ENCODE data around the gene PRKCA.

The PRKCA gene

GRCh38 chr17:66752411-66752810 lies 450.0 kb downstream of the PRKCA start:
- no peak for DNase-seq
- TF ChIP-seq GATA1 (IDR thresholded peaks at IDR 0.05; ENCODE audit: low read depth, low read length) = no peak
- no peak for TF ChIP-seq POLR2A (IDR thresholded peaks at IDR 0.05; ENCODE audit: low read length)

- TF ChIP-seq POLR2A (IDR thresholded peaks at IDR 0.05; ENCODE audit: low read length) (no peak), GATA1 (IDR thresholded peaks at IDR 0.05; ENCODE audit: low read depth, low read length) (no peak)
- no peak for DNase-seq
Measured at GRCh38 chr17:66753126-66753920, 450.9 kb downstream of the PRKCA start.

DNA sequence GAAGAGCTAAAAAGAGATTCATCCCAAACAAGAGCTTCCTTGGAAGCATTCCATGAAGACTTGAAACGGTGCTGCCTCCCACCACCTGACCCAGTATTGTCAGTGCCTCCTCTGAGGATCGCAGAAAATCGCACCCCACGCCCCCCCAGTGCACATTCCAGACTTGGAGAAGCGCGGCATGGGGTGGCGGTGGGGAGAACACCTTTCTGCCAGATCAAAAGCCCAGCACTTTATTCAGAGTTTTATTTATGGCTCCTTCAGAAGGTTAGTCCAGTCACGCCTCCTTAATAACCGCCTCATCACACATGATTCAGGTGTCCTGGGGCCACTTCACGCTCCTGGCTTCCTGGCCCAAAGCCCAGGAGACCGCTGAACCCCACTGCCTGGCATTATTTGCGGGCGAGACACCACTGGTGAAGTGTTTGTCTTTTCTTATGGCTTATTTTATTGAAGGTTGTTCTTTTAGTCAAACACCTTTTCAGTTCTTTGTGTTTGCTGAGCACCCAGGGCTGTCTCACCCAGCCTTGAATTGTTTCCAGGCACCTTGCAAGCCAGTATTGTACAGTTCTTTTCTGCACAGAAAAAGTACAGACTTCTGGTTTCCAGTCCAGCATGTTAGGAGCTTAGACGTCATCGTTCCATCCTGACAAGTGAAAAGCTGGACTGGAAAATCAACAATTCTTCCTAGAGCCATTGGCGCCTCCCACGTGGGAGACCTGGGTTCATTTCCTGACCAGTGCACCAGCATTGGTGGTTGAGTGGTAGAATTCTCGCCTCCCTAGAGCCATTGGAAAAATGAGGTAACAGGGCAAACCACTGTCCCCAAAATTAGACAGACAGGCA lies 452.9 kb downstream of the PRKCA start:
- DNase-seq = no peak
- no peak for TF ChIP-seq POLR2A (IDR thresholded peaks at IDR 0.05; ENCODE audit: low read length)
- no peak for TF ChIP-seq GATA1 (IDR thresholded peaks at IDR 0.05; ENCODE audit: low read depth, low read length)

GRCh38 chr17:66755944-66756290 lies 453.5 kb downstream of the PRKCA start:
- TF ChIP-seq GATA1 (IDR thresholded peaks at IDR 0.05; ENCODE audit: low read depth, low read length) (no peak), POLR2A (IDR thresholded peaks at IDR 0.05; ENCODE audit: low read length) (no peak)
- no peak for DNase-seq

DNA sequence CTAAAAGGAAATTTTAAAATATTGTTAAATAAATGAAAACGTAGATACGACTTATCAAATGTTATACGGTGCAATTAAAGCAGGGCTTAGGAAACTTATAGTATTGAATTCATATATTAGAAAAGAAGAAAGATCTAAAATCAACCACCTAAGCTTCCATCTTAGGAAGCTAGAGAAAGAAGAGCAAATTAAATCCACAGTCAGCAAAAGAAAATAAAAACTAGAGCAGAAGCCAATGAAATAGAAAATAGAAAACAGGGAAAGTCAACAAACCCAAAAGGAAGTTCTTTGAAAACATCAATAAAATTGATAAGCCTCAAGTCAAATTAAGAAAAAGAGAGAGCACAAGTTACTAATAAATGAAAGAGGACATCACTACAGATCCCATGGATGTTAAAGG lies 457.9 kb downstream of the PRKCA start:
- no peak for TF ChIP-seq GATA1 (IDR thresholded peaks at IDR 0.05; ENCODE audit: low read depth, low read length)
- no peak for TF ChIP-seq POLR2A (IDR thresholded peaks at IDR 0.05; ENCODE audit: low read length)
- DNase-seq = no peak

DNA sequence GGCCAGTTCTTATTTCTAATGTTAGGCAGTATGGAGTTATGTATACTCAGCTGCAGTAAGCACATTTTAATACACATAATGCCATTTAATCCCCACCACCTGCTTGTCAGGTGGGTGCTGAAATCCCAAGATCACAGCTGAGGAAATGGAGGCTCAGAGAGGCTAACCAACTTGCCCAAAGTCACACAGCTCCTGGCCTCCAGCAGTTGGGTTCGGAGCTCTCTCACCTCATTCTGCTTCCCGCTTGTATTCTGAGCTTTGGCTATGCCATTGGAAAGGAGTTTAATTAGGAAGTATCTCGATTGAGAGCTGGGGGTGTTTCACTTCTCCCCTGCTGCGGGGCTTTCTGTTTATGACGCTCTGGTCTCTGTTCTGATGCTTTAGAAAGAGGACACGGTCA lies 459.9 kb downstream of the PRKCA start:
- DNase-seq = no peak
- TF ChIP-seq GATA1 (IDR thresholded peaks at IDR 0.05; ENCODE audit: low read depth, low read length) (no peak), POLR2A (IDR thresholded peaks at IDR 0.05; ENCODE audit: low read length) (no peak)

GRCh38 chr17:66763056-66763455 lies 460.6 kb downstream of the PRKCA start:
- TF ChIP-seq POLR2A (IDR thresholded peaks at IDR 0.05; ENCODE audit: low read length) (no peak), GATA1 (IDR thresholded peaks at IDR 0.05; ENCODE audit: low read depth, low read length) (no peak)
- DNase-seq = no peak

DNA sequence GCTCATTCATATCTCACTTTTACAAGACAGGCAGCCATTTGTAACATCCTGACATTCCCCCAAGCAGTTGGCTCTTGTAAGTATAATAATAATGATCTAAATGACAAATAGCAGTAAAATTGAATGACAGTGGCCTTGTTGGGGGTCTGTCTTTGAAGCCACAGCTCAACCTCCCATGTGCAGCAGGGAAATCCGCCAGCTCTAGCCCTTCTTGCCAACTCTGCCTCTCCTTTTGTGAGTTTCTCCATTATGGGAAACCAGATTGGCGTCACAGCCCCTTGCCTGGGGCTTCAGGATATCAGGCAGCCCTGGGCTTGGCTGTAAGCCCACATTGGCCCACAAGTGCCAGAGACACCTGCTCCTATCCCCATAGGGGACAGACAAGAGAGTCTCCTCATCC lies 462.1 kb downstream of the PRKCA start:
- no peak for DNase-seq
- no peak for TF ChIP-seq GATA1 (IDR thresholded peaks at IDR 0.05; ENCODE audit: low read depth, low read length)
- no peak for TF ChIP-seq POLR2A (IDR thresholded peaks at IDR 0.05; ENCODE audit: low read length)

GRCh38 chr17:66767154-66767933 lies 464.9 kb downstream of the PRKCA start:
- no peak for DNase-seq
- TF ChIP-seq POLR2A (IDR thresholded peaks at IDR 0.05; ENCODE audit: low read length) (no peak), GATA1 (IDR thresholded peaks at IDR 0.05; ENCODE audit: low read depth, low read length) (no peak)

DNA sequence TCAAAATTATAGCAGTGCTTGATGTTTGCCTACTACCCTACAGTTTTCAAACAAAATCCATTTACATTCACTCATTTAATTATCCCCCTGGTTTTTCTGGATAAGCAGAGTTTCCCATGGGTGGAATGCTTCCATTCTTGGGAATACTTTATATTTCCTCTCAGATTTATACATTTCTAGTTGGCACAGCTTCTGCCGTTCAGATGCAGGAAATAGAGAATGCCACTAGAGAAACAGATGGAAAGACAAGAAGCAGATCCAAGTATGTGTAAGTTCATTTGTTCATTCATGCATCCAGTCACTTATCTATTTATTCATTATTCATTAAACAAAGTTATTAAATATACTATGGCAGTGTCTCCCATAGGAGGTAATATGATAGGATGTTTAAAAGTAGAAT lies 467.5 kb downstream of the PRKCA start:
- DNase-seq = no peak
- TF ChIP-seq POLR2A (IDR thresholded peaks at IDR 0.05; ENCODE audit: low read length) = no peak
- no peak for TF ChIP-seq GATA1 (IDR thresholded peaks at IDR 0.05; ENCODE audit: low read depth, low read length)

- DNase-seq = no peak
- TF ChIP-seq POLR2A (IDR thresholded peaks at IDR 0.05; ENCODE audit: low read length) = no peak
- no peak for TF ChIP-seq GATA1 (IDR thresholded peaks at IDR 0.05; ENCODE audit: low read depth, low read length)
Measured at GRCh38 chr17:66772148-66772812, 469.9 kb downstream of the PRKCA start.

DNA sequence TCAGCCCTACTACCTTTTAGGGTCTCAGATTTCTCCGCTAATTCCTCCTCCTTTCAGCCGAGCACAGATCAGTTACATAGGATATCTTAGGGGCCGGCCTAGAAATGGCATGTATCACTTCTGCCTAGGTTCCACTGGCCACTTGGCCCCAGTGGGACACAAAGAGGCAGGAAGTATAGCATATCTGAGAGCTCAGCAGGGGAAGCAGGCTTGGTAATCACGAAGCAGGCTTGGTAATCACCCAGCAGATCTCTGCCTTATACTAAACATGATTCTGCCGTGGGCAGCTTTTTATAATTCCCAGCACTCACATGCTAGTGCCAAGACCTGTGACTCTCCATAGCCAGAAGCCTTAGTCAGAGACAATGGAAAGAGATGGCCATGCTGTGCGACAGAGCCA lies 472.9 kb downstream of the PRKCA start:
- TF ChIP-seq GATA1 (IDR thresholded peaks at IDR 0.05; ENCODE audit: low read depth, low read length) = no peak
- TF ChIP-seq POLR2A (IDR thresholded peaks at IDR 0.05; ENCODE audit: low read length) = no peak
- no peak for DNase-seq

DNA sequence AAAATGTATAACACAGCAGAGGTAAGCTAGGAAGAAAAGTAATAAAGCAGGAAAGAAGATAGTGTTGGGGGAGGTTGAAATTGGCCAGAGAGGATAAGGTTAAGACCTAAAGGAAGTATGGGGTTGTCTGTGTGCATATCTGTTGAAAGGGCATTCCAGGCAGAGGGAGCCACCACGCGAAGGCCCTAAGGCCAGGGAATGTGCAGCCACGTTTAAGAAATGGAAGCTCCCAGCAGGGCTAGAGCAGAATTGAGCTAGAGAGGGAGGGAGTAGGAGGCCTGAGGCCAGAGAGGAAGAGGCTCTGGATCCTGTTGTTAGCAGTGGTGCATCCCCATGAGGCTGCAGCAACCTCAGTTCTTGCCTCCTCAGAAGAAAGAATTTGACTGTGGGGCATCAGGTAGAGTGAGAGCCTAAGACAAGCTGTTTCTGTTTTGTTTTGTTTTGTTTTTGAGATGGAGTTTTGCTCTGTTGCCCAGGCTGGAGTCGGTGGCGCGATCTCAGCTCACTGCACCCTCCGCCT lies 473.5 kb downstream of the PRKCA start:
- no peak for TF ChIP-seq GATA1 (IDR thresholded peaks at IDR 0.05; ENCODE audit: low read depth, low read length)
- TF ChIP-seq POLR2A (IDR thresholded peaks at IDR 0.05; ENCODE audit: low read length) = no peak
- DNase-seq = no peak

Measured in erythroblast (primary cell).